ENCODE data around the gene MEG3. TPM values are rescaled to one million over a fixed set of nuclear protein-coding genes. Genes with fewer than 3 reads are reported as not detected.

Gene MEG3
- total RNA-seq, 1 donor from 2014 or later, result 0.22 TPM

DNA sequence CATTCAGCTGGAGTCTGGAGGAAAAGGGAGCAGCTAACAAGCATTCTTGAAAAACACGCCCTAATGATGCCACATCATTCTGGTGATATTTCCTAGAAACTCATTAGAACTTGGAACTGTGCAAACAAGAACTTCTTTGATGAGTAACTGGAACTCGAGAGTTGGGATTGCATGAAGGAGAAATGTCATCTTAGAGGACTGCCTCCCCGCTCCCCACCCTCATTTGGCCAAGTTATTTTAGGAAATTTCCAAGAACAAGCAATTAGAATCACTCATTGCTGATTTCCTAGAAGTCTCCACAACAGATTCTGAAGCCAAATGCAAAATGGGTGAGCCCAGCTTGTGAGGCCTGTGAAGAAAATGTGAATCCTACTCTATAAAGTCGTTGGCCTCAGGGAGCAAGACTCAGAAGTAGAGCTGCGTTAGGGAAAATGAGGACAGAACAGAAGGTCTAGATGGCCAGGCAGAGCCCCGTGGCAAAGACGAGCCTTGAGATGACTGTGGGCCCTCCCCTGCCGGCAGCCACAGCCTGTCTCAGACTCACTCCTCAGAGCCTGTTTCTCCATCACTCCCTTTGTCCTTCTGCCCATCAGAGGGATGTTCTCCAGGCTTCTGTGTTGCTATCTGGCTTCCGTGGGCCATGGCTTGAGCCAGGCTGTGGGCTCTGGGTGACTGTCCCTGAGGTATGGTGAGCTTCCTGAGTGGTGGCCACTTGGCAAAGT lies 39.2 kb downstream of the MEG3 start:
- no peaks in the 10 kb centered on the region for H3K27me3 Mint-ChIP-seq (ENCODE audit: unreplicated experiment)
- TF ChIP-seq, protein P1, sequence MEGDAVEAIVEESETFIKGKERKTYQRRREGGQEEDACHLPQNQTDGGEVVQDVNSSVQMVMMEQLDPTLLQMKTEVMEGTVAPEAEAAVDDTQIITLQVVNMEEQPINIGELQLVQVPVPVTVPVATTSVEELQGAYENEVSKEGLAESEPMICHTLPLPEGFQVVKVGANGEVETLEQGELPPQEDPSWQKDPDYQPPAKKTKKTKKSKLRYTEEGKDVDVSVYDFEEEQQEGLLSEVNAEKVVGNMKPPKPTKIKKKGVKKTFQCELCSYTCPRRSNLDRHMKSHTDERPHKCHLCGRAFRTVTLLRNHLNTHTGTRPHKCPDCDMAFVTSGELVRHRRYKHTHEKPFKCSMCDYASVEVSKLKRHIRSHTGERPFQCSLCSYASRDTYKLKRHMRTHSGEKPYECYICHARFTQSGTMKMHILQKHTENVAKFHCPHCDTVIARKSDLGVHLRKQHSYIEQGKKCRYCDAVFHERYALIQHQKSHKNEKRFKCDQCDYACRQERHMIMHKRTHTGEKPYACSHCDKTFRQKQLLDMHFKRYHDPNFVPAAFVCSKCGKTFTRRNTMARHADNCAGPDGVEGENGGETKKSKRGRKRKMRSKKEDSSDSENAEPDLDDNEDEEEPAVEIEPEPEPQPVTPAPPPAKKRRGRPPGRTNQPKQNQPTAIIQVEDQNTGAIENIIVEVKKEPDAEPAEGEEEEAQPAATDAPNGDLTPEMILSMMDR (IDR thresholded peaks at IDR 0.05; ENCODE audit: partially characterized antibody, unreplicated experiment), result no peak
- no peaks in the 10 kb centered on the region for H3K4me1 Mint-ChIP-seq (ENCODE audit: low read depth, unreplicated experiment)
- H3K9me3 Mint-ChIP-seq (ENCODE audit: unreplicated experiment), result peaks cover 7% of the 10 kb centered on the region
- H3K27ac Mint-ChIP-seq (ENCODE audit: unreplicated experiment), result no peak overlapping the region
- no peak for DNase-seq
- H3K36me3 Mint-ChIP-seq (ENCODE audit: unreplicated experiment), result no peaks in the 10 kb centered on the region
- H3K4me3 Mint-ChIP-seq (ENCODE audit: unreplicated experiment), result no peak overlapping the region

DNA sequence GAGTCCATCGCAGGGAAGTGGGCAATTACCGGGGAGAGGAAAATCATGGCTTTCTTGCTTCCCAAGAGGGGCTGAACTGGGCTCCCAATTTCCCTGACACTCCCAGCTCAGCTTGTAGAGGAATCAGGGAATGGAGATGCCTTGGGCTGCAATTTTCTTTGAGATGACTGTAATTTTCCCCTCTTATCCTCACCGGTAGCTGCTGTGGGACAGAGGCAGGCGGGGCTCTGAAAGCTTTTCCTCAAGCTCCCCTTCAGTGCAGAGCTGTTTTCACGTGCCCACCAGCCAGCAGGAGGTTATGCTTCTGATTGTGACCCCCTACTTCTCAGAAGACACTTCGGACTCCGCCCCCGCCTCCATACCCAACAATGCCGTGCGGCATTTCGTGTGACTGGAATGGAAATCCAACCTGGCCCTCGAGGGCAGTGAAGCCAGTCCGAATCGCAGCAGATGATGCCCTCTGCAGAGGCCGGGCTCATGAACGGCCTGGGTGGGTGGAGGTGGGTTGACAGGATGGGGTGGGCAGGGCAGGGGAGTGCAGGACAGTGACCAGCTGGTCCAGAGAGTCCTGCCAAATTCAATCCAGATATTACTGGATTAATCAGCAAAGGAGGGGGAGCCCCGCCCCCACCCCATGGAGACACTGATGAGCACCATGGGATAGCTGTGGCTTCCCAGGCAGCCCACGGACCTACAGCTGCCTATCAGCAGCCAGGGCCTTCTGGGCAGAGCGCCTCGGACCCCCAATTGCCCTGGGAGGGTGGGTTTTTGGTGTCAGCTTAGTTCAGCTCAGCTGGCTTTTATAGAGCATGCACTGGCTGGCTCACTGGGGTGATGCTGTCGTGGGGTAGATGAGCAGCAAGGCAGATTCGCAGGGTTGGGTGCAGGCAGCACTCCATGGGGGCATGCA lies 40.0 kb downstream of the MEG3 start:
- H3K4me1 Mint-ChIP-seq (ENCODE audit: low read depth, unreplicated experiment), result no peaks in the 10 kb centered on the region
- TF ChIP-seq, protein P1 (IDR thresholded peaks at IDR 0.05; ENCODE audit: partially characterized antibody, unreplicated experiment), result no peak
- no peak overlapping the region for H3K4me3 Mint-ChIP-seq (ENCODE audit: unreplicated experiment)
- H3K36me3 Mint-ChIP-seq (ENCODE audit: unreplicated experiment), result no peaks in the 10 kb centered on the region
- H3K9me3 Mint-ChIP-seq (ENCODE audit: unreplicated experiment), result peaks cover 5% of the 10 kb centered on the region
- no peaks in the 10 kb centered on the region for H3K27me3 Mint-ChIP-seq (ENCODE audit: unreplicated experiment)
- peak; percentile 9 for DNase-seq
- no peak overlapping the region for H3K27ac Mint-ChIP-seq (ENCODE audit: unreplicated experiment)

DNA sequence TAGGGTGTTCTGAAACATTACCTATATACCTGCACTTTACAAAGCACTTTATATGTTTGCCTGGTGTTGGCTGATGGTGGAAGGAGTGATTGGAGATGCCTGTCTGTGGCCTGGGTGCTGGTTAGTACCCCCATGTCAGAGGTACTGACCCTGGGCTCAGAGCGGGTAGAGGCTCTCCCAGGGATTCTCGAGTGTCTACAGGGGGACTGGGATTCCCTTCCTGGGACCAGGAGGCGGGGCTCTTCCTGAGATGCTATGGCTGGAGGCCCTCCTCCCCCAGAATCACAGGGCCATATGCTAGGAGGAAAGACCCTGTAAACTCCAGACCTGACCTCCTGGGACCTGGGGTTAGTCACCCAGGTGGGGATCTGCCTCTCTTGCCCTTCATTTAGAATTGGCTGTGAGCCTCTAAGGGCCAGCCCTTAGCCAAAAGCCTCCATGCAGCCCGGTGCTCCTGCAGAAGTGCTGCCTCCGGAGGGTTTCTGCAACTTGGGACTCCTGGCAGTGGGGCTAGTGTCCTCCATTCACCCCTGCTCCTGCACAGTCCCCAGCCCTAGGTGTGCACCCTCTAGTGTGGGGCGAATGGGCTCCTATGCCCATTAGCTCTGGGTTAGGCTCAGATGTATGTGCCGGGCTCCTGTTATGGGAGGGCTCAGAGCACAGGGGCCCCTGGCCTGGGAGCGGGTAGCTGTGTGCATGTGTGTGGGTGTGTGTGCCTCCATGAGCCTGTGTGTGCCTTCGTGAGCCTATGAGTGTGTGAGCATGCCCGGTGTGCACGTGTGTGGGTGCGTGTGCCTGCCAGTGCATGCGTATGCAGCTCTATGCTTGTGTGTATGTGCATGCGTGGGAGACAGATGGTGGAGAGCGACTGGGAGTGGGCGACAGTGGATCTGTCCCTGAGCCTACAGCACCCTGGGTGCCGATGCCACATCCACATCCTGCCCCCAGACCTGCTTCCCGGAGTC lies 41.0 kb downstream of the MEG3 start:
- H3K27ac Mint-ChIP-seq (ENCODE audit: unreplicated experiment), result no peak overlapping the region
- DNase-seq, result no peak
- peaks cover 5% of the 10 kb centered on the region for H3K9me3 Mint-ChIP-seq (ENCODE audit: unreplicated experiment)
- peaks cover 3% of the 10 kb centered on the region for H3K27me3 Mint-ChIP-seq (ENCODE audit: unreplicated experiment)
- H3K4me3 Mint-ChIP-seq (ENCODE audit: unreplicated experiment), result no peak overlapping the region
- TF ChIP-seq, protein P1 (IDR thresholded peaks at IDR 0.05; ENCODE audit: partially characterized antibody, unreplicated experiment), result no peak
- H3K4me1 Mint-ChIP-seq (ENCODE audit: low read depth, unreplicated experiment), result no peaks in the 10 kb centered on the region
- peaks cover 4% of the 10 kb centered on the region for H3K36me3 Mint-ChIP-seq (ENCODE audit: unreplicated experiment)

DNA sequence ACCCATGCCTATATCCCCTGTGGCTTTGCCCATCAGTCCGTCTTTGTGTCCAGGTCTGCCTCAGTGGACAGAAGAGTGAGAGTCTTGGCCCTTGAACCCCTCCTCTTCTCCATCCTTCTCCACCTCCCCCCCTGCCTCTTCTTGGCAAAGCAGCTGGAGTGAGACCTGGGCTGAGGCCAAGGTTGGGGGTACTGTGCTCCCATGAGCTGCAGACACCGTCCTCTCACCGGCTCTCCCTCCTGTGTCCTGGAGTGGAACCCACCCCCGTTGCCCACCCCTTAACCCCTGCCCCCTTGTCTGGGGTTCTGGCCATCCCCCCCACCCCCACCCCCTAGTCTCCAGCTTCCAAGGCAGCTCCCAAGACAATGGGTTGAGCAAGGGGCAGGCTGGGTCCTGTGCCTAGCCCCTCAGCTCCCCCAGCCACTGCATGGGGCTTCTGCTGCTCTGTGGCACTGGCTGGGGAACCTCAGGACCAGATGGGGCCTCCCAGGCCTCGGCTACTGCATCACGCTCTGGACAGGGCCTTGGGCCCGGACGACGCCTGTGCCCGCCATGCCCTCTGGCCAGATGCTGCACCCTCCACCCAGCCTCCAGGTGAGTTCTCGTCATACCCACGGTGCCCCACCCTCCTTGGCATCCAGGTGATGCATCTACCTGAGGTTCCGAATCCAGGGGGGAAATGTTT lies 41.9 kb downstream of the MEG3 start:
- Mint-ChIP-seq H3K36me3 (ENCODE audit: unreplicated experiment) (peaks cover 12% of the 10 kb centered on the region), H3K9me3 (ENCODE audit: unreplicated experiment) (peaks cover 9% of the 10 kb centered on the region), H3K27me3 (ENCODE audit: unreplicated experiment) (peaks cover 6% of the 10 kb centered on the region), H3K27ac (ENCODE audit: unreplicated experiment) (no peak overlapping the region), H3K4me3 (ENCODE audit: unreplicated experiment) (no peak overlapping the region), H3K4me1 (ENCODE audit: low read depth, unreplicated experiment) (no peaks in the 10 kb centered on the region)
- peak; percentile 6 for DNase-seq
- TF ChIP-seq, protein P1 (IDR thresholded peaks at IDR 0.05; ENCODE audit: partially characterized antibody, unreplicated experiment), result no peak

Data from glutamatergic neuron (in vitro differentiated cells).